ENCODE results near the gene LRCH4.

DNA sequence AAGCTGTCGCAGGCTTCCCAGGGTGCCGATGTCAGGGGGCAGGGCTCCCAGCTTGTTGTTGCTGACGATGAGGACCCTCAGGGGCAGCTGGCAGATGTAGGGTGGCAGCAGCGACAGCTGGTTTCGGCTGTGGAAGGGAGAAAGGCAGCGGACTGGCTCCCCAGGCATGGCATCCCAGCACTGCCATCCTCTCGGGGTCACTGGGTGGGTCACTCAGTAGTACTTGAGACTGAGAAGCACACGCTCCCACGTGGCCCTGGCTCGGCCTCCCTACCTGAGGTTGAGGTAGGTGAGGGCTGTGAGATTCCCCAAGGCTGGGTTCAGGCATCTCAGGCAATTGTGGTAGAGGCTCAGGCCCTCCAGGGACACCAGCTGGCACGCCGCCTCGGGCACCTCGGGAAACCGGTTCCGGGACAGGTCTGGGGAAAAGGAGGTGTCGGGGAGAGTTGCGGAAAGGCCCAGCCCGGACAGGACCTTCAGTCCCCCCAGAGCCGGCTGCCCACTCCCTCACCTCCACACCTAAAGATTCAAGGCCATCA, 3.8 kb downstream of the LRCH4 start:
- TF ChIP-seq, protein P1, sequence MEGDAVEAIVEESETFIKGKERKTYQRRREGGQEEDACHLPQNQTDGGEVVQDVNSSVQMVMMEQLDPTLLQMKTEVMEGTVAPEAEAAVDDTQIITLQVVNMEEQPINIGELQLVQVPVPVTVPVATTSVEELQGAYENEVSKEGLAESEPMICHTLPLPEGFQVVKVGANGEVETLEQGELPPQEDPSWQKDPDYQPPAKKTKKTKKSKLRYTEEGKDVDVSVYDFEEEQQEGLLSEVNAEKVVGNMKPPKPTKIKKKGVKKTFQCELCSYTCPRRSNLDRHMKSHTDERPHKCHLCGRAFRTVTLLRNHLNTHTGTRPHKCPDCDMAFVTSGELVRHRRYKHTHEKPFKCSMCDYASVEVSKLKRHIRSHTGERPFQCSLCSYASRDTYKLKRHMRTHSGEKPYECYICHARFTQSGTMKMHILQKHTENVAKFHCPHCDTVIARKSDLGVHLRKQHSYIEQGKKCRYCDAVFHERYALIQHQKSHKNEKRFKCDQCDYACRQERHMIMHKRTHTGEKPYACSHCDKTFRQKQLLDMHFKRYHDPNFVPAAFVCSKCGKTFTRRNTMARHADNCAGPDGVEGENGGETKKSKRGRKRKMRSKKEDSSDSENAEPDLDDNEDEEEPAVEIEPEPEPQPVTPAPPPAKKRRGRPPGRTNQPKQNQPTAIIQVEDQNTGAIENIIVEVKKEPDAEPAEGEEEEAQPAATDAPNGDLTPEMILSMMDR (IDR thresholded peaks at IDR 0.05) = no peak
- TF ChIP-seq POLR2A (IDR thresholded peaks at IDR 0.05) (no peak), POLR2AphosphoS5 (IDR thresholded peaks at IDR 0.05) (no peak)
